Measurements from ENCODE around the gene CKAP4. TPM values are rescaled to one million over a fixed set of nuclear protein-coding genes. Genes with fewer than 3 reads are reported as not detected.

Gene CKAP4
- total RNA-seq, 2 experiments from 2014 or later, result 14.7 to 15.7 TPM

- no peak overlapping the region for H3K27ac ChIP-seq (ENCODE audit: low read depth in 1 of 2, low read length in 2 of 2)
- DNase-seq, result no peak
- no peak for TF ChIP-seq CTCF (IDR thresholded peaks at IDR 0.05)
- H3K4me3 Mint-ChIP-seq, result no peak overlapping the region
- no peaks in the 10 kb centered on the region for H3K9me3 Mint-ChIP-seq
- no peaks in the 10 kb centered on the region for H3K4me1 ChIP-seq (ENCODE audit: insufficient read depth, low read length)
- ChIA-PET CTCF (interaction anchor here (0.5 to 2.3 kb wide), 2 partner anchors 12 to 27 kb away, joined by 3 to 6 read pairs; no protein-coding TSS in a partner anchor), POLR2A (no interaction called here)
- no peak overlapping the region for H3K27ac Mint-ChIP-seq
- no peaks in the 10 kb centered on the region for H3K9me3 ChIP-seq (ENCODE audit: control insufficient read depth in 1 of 2, insufficient read depth in 1 of 2, low read length in 2 of 2)
- no peaks in the 10 kb centered on the region for H3K27me3 Mint-ChIP-seq
- no peaks in the 10 kb centered on the region for H3K36me3 Mint-ChIP-seq (ENCODE audit: low read depth)
- no peak for ATAC-seq (ENCODE audit: poor library complexity)
- H3K4me3 ChIP-seq (ENCODE audit: low read length), result no peak overlapping the region
- H3K36me3 ChIP-seq (ENCODE audit: insufficient read depth, low read length), result no peaks in the 10 kb centered on the region
- no peaks in the 10 kb centered on the region for H3K27me3 ChIP-seq (ENCODE audit: control insufficient read depth in 1 of 2, insufficient read depth in 2 of 2, low read length in 2 of 2)
- H3K4me1 Mint-ChIP-seq (ENCODE audit: low read depth), result no peaks in the 10 kb centered on the region
- intact Hi-C loops (cut with DNase I, micrococcal nuclease), result no loop called here
Measured at GRCh38 chr12:106255493-106255892, 7.7 kb upstream of the CKAP4 start.

DNA sequence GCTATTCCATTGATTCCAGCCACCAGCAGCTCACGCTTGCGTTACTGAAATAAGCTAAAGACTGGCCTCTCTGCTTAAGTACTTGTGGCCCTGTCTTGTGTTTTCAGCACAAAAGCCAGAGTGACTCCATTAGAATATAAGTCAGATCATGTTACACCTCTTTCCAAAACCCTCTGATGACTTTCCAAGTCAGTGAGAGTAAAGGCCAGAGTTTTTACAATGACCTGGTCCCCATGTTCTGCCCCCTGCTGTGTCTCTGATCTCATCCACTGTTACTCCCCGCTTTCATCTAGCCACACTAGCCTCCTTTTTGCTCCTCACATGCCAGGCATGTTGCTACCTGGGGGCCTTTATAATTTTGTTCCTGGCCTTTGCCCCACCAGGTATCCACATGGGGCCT is 6.9 kb upstream of the CKAP4 start:
- Histone ChIP-seq H3K27me3 (ENCODE audit: control insufficient read depth in 1 of 2, insufficient read depth in 2 of 2, low read length in 2 of 2) (no peaks in the 10 kb centered on the region), H3K4me3 (ENCODE audit: low read length) (no peak overlapping the region), H3K36me3 (ENCODE audit: insufficient read depth, low read length) (no peaks in the 10 kb centered on the region), H3K4me1 (ENCODE audit: insufficient read depth, low read length) (peaks cover under 1% of the 10 kb centered on the region), H3K27ac (ENCODE audit: low read depth in 1 of 2, low read length in 2 of 2) (no peak overlapping the region), H3K9me3 (ENCODE audit: control insufficient read depth in 1 of 2, insufficient read depth in 1 of 2, low read length in 2 of 2) (no peaks in the 10 kb centered on the region)
- CTCF ChIA-PET, result interaction anchor here (2.3 kb wide), 1 partner anchor 28 kb away, joined by 6 read pairs; no protein-coding TSS in a partner anchor
- Mint-ChIP-seq H3K27me3 (no peaks in the 10 kb centered on the region), H3K36me3 (ENCODE audit: low read depth) (no peaks in the 10 kb centered on the region), H3K4me1 (ENCODE audit: low read depth) (peaks cover 4% of the 10 kb centered on the region), H3K9me3 (no peaks in the 10 kb centered on the region), H3K27ac (no peak overlapping the region), H3K4me3 (no peak overlapping the region)
- DNase-seq, result no peak
- POLR2A ChIA-PET, result no interaction called here
- TF ChIP-seq CTCF (IDR thresholded peaks at IDR 0.05), result no peak
- intact Hi-C loops (cut with DNase I, micrococcal nuclease), result no loop called here
- no peak for ATAC-seq (ENCODE audit: poor library complexity)

DNA sequence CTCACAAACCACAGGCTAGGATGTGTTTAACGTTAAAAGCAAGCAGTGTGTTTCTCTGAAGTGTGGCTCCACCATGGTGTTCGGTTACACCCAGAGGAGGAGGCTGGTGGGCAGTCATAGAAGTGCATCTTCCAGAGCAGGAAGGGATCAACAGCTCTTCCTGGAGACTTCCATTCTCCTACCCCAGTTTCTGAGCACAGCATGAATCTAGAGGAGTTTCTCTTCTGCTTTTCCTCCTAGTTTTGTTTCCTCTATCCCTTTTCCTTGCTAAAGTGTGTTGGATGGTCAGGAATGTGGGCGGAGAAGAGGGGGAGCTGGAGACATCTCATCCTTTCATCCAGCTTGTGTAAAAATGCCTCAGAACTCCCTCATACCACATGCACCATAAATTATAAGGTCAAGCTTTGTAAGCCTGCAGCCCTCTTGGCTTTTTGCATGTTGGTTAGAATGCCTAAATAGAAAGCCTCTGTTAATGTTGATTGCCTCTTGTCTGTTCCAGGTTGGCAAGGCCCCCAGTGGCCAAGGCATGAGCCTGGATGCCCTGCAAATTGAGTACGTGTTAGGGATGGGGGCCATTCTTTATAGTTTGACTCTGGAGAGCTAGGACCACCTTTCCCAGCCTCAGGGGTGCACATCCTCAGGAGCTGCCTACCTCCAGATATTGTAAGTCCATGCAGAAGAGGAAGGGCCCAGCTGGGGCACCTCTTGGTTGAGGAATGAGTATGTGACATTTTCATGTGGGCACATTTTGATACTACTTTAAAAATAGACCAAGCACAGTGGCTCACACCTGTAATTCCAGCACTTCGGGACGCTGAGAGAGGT is 4.0 kb upstream of the CKAP4 start:
- H3K9me3 ChIP-seq (ENCODE audit: control insufficient read depth in 1 of 2, insufficient read depth in 1 of 2, low read length in 2 of 2), result no peaks in the 10 kb centered on the region
- intact Hi-C loops (cut with DNase I, micrococcal nuclease), result loop anchor here in 1 of 2 experiments (2.0 kb wide), 1 partner anchor 23 kb away; no protein-coding TSS in a partner anchor
- Mint-ChIP-seq H3K4me1 (ENCODE audit: low read depth) (peaks cover 17% of the 10 kb centered on the region), H3K27me3 (no peaks in the 10 kb centered on the region), H3K27ac (no peak overlapping the region), H3K36me3 (ENCODE audit: low read depth) (no peaks in the 10 kb centered on the region), H3K4me3 (no peak overlapping the region), H3K9me3 (no peaks in the 10 kb centered on the region)
- TF ChIP-seq CTCF (IDR thresholded peaks at IDR 0.05), result no peak
- ChIA-PET POLR2A (interaction anchor here (6.9 kb wide), 1 partner anchor 51 kb away, joined by 157 read pairs; the partner anchor contains the start of gene TCP11L2), CTCF (interaction anchor here (0.8 to 2.4 kb wide), 3 partner anchors 28 to 50 kb away, joined by 3 to 10 read pairs (median 6); no protein-coding TSS in a partner anchor)
- H3K27me3 ChIP-seq (ENCODE audit: control insufficient read depth in 1 of 2, insufficient read depth in 2 of 2, low read length in 2 of 2), result no peaks in the 10 kb centered on the region
- H3K4me1 ChIP-seq (ENCODE audit: insufficient read depth, low read length), result peaks cover 19% of the 10 kb centered on the region
- ATAC-seq (ENCODE audit: poor library complexity) (no peak), DNase-seq (no peak)
- no peak overlapping the region for H3K4me3 ChIP-seq (ENCODE audit: low read length)
- H3K27ac ChIP-seq (ENCODE audit: low read depth in 1 of 2, low read length in 2 of 2), result no peak overlapping the region
- H3K36me3 ChIP-seq (ENCODE audit: insufficient read depth, low read length), result no peaks in the 10 kb centered on the region

Measured in CD4-positive, alpha-beta T cell (primary cell).